Muscle of leg (tissue), 11 donors: ENCODE measurements around the gene SNX14. TPM values are rescaled to one million over a fixed set of nuclear protein-coding genes. Genes with fewer than 3 reads are reported as not detected.
"Not testable (repeated sequence)": the region's sequence is repeated elsewhere in the genome, so short reads cannot be mapped to it uniquely, and the experiment has no call there.

Experiments
- DNase-seq: peaks from one replicate; pipeline ENCODE4 v3.0.0; 2013
- H3K27ac ChIP-seq: one replicate; pipeline ENCODE4 v1.5.1; 2013; ENCODE audit warnings: mild to moderate bottlenecking, low read length, control low read depth
- H3K27me3 ChIP-seq: one replicate; pipeline ENCODE4 v1.6.1; 2013; ENCODE audit warnings: low read length; ENCODE audit not compliant: control insufficient read depth, insufficient read depth
- H3K36me3 ChIP-seq: one replicate; pipeline ENCODE4 v1.6.1; 2013; ENCODE audit warnings: low read length; ENCODE audit not compliant: control insufficient read depth, insufficient read depth
- H3K4me1 ChIP-seq: one replicate; pipeline ENCODE4 v1.6.1; 2013; ENCODE audit warnings: low read length; ENCODE audit not compliant: control insufficient read depth, insufficient read depth
- H3K4me3 ChIP-seq: one replicate; pipeline ENCODE4 v1.5.1; 2013; ENCODE audit warnings: low read length, control low read depth
- H3K9me3 ChIP-seq: replicated peaks from 2 replicates; pipeline ENCODE4 v1.6.1; 2013; ENCODE audit warnings: low read depth, low read length; ENCODE audit not compliant: control insufficient read depth
- WGBS: methylation state at CpG from one replicate; pipeline ENCODE4 v1.1.5; 2013; ENCODE audit warnings: missing lambda C conversion rate; ENCODE audit not compliant: insufficient coverage; 5-methylcytosine and 5-hydroxymethylcytosine counted together
- polyA plus RNA-seq, 8 donors: library from polyadenylated mRNA; unstranded; fragments of 120-200 nt; gene quantifications; one replicate each; pipeline versions ENCODE4 v1.2.1 to v1.2.3, GENCODE V29; 2013; ENCODE audit warnings: inconsistent platforms in 1 of 8, low replicate concordance in 1 of 8; ENCODE audit not compliant: insufficient read length in 8 of 8, insufficient read depth in 1 of 8
- total RNA-seq: library from RNA; stranded (reverse); fragments of 120-200 nt; gene quantifications from one replicate; pipeline ENCODE4 v1.2.4, GENCODE V29; 2013

SNX14 gene
- total and polyA plus RNA-seq, 9 donors: 37.8 to 54.5 (median 46.8) TPM

GRCh38 chr6:85585741-85586140, 7.9 kb downstream of the SNX14 start:
- Histone ChIP-seq H3K4me3 (no peak overlapping the region), H3K27ac (no peak overlapping the region), H3K27me3 (no peaks in the 10 kb centered on the region), H3K4me1 (no peaks in the 10 kb centered on the region), H3K36me3 (peaks cover under 1% of the 10 kb centered on the region), H3K9me3 (peaks cover 14% of the 10 kb centered on the region)
- no CpG with 5 or more reads among the region's 3 CpGs for WGBS
- DNase-seq: no peak

- H3K4me3 ChIP-seq, H3K27me3 ChIP-seq, DNase-seq, H3K27ac ChIP-seq, H3K36me3 ChIP-seq, H3K4me1 ChIP-seq: not testable (repeated sequence)
- peaks cover 11% of the 10 kb centered on the region for H3K9me3 ChIP-seq
- WGBS: 93% methylated on average over 3 of the region's 4 CpGs
Measured at GRCh38 chr6:85582832-85583231, 10.8 kb downstream of the SNX14 start.

- Histone ChIP-seq H3K9me3 (peaks cover 9% of the 10 kb centered on the region), H3K4me3 (no peak overlapping the region), H3K4me1 (no peaks in the 10 kb centered on the region), H3K27ac (no peak overlapping the region), H3K36me3 (peaks cover 4% of the 10 kb centered on the region), H3K27me3 (no peaks in the 10 kb centered on the region)
- DNase-seq: no peak
Measured at GRCh38 chr6:85581572-85581971, 12.1 kb downstream of the SNX14 start.

- no CpG with 5 or more reads among the region's 1 CpG for WGBS
- H3K4me1 ChIP-seq: no peaks in the 10 kb centered on the region
- H3K36me3 ChIP-seq: peaks cover 4% of the 10 kb centered on the region
- no peaks in the 10 kb centered on the region for H3K27me3 ChIP-seq
- no peak for DNase-seq
- H3K27ac ChIP-seq: no peak overlapping the region
- no peak overlapping the region for H3K4me3 ChIP-seq
- peaks cover 9% of the 10 kb centered on the region for H3K9me3 ChIP-seq
Measured at GRCh38 chr6:85580878-85581267, 12.8 kb downstream of the SNX14 start.

GRCh38 chr6:85580118-85580877, 13.4 kb downstream of the SNX14 start:
- Histone ChIP-seq H3K4me1 (no peaks in the 10 kb centered on the region), H3K27ac (no peak overlapping the region), H3K36me3 (peaks cover 4% of the 10 kb centered on the region), H3K9me3 (peaks cover 9% of the 10 kb centered on the region), H3K27me3 (no peaks in the 10 kb centered on the region), H3K4me3 (no peak overlapping the region)
- no peak for DNase-seq
- 86% methylated on average over 5 of the region's 5 CpGs for WGBS

- 69% methylated on average over 2 of the region's 4 CpGs for WGBS
- Histone ChIP-seq H3K36me3 (peaks cover 4% of the 10 kb centered on the region), H3K27ac (no peak overlapping the region), H3K4me1 (no peaks in the 10 kb centered on the region), H3K4me3 (no peak overlapping the region), H3K27me3 (no peaks in the 10 kb centered on the region), H3K9me3 (peaks cover 9% of the 10 kb centered on the region)
- no peak for DNase-seq
Measured at GRCh38 chr6:85579581-85579980, 14.1 kb downstream of the SNX14 start.

DNA sequence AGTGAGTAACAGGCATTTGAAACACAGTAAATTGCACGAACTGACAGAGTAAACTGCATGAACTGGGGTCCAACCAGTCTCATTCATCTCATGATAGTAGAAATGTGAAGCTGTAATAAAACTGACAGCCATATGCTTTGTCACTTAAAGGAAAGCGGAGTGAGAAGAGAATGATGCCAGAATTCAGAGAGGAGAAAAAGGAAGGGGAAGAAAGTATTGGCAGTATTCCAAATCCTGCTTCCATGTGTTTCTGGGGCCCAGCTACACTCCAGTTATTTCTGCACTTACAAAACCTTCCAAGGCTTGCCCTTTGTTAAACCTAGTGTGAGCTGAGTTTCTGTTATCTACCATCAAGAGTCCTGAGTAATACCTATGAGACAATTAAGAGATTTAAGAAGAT, 17.2 kb downstream of the SNX14 start:
- Histone ChIP-seq H3K4me3 (no peak overlapping the region), H3K36me3 (peaks cover 4% of the 10 kb centered on the region), H3K27ac (no peak overlapping the region), H3K4me1 (no peaks in the 10 kb centered on the region), H3K9me3 (peaks cover 2% of the 10 kb centered on the region), H3K27me3 (no peaks in the 10 kb centered on the region)
- WGBS: 43% methylated on average over 1 of the region's 2 CpGs
- peak; percentile 66 for DNase-seq

DNA sequence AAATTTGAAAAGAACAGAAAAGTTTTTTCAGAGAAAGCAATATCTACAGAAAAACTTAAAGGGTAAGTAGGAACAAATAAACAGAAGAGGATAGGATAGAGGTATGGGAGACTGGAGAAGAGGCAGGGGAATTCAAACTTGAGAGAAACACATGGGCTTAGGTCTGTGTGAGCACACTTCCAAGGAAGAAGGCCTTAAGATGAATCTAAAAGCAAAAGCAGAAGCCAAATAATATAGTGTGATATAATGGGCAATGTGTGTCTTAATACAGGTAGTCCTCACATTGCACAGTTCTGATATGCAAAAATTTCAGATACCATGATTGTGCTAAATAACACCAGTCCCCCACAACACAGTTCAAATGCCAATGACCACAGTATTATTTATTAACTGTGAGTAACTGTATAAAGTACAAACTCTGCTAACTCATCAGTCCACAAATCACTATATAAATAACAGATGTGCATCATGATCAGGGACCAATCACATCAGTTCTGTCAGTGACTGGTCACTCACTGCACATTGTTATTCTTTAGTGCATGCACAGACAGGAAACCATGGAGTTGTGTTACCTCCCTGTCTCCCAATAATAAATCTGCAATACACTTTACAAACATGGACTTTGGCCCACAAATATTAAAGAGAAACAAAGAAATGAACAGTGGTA, 18.6 kb downstream of the SNX14 start:
- H3K4me3 ChIP-seq: no peak overlapping the region
- no peak for DNase-seq
- H3K27ac ChIP-seq: no peak overlapping the region
- no peaks in the 10 kb centered on the region for H3K9me3 ChIP-seq
- no peaks in the 10 kb centered on the region for H3K27me3 ChIP-seq
- H3K4me1 ChIP-seq: no peaks in the 10 kb centered on the region
- no peaks in the 10 kb centered on the region for H3K36me3 ChIP-seq

DNA sequence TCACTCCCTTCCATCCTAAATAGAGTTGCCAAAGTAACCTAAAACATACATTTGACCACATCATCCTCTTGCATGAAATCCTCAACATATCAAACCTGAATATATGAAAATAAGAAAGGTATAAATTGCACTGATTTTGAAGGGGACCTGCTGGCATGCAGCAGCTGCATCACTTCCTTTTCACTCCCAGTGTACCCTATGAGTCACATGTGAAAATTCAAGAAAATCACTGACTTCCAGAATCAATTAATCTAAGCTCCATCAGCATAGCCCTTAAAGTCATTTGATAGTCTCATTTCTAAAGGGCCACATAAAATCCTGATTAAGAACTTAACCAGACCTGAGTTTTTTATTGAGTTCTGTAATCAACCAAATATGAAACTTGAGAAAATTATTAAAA, 24.3 kb downstream of the SNX14 start:
- Histone ChIP-seq H3K4me1 (no peaks in the 10 kb centered on the region), H3K9me3 (no peaks in the 10 kb centered on the region), H3K36me3 (peaks cover 5% of the 10 kb centered on the region), H3K4me3 (no peak overlapping the region), H3K27ac (no peak overlapping the region), H3K27me3 (no peaks in the 10 kb centered on the region)
- no peak for DNase-seq

- no peaks in the 10 kb centered on the region for H3K4me1 ChIP-seq
- no peak overlapping the region for H3K27ac ChIP-seq
- no peaks in the 10 kb centered on the region for H3K9me3 ChIP-seq
- no peak for DNase-seq
- H3K36me3 ChIP-seq: peaks cover 5% of the 10 kb centered on the region
- no peak overlapping the region for H3K4me3 ChIP-seq
- no peaks in the 10 kb centered on the region for H3K27me3 ChIP-seq
- no CpG with 5 or more reads among the region's 6 CpGs for WGBS
Measured at GRCh38 chr6:85568411-85568810, 25.2 kb downstream of the SNX14 start.
